A549 treated with Hydrocortisone at 1 μM for 4 hours (cell line): ENCODE measurements around the gene SAMD11. TPM values are rescaled to one million over a fixed set of nuclear protein-coding genes. Genes with fewer than 3 reads are reported as not detected.

Experiments
- total RNA-seq: library from RNA; stranded (reverse); fragments of 200-300 nt; extraction: Qiagen RNA extraction; gene quantifications from 5 replicates; pipeline ENCODE4 v1.2.3, GENCODE V29; 2022

Gene SAMD11, protein sequence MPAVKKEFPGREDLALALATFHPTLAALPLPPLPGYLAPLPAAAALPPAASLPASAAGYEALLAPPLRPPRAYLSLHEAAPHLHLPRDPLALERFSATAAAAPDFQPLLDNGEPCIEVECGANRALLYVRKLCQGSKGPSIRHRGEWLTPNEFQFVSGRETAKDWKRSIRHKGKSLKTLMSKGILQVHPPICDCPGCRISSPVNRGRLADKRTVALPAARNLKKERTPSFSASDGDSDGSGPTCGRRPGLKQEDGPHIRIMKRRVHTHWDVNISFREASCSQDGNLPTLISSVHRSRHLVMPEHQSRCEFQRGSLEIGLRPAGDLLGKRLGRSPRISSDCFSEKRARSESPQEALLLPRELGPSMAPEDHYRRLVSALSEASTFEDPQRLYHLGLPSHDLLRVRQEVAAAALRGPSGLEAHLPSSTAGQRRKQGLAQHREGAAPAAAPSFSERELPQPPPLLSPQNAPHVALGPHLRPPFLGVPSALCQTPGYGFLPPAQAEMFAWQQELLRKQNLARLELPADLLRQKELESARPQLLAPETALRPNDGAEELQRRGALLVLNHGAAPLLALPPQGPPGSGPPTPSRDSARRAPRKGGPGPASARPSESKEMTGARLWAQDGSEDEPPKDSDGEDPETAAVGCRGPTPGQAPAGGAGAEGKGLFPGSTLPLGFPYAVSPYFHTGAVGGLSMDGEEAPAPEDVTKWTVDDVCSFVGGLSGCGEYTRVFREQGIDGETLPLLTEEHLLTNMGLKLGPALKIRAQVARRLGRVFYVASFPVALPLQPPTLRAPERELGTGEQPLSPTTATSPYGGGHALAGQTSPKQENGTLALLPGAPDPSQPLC
- total RNA-seq, result 16.2 to 28.1 TPM (median 24.5 TPM) in 5 replicates

DNA sequence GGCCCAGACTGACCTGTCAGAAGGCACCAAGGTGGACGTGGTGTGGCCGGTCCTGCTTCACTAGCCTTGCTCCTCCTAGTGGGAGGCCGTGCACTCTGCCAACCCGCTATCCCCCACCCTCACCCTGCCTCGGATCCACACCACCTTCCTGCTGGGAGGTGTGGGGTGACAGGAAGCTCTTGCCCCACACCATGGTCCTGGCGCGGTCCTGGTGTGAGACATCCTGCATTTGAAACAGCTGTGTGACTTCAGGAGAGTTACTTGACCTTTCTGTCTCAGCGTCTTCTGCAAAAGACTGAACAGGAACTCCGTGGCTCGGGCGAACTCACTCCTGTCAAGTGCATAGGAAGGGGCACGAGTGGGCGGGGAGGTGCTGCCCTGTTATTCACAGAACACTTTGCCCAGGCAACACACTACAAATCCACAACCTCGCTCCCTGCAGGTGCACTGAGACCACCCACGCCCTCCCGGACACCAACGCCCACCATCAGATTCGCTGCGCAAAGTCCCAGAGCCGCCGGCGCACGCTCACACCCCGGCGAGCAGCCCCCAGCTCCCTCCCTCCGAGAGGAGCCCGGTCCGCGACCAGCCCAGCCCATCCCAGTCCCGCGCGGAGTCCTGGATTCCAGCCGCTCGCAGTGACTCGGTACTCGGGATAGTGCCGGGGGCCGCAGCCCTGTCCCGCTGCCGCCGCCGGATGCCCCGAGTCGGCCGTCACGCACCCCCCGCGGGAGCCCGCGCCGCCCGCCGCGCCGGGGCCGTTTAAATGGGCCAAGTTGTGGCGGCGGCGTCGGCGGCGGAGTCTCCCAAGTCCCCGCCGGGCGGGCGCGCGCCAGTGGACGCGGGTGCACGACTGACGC, at the start of gene SAMD11:
Gene SAMD11, plus strand, starts transcription at position 793 of the 860 bp plus-strand sequence. CDS start 509 bp downstream, outside the sequence.

DNA sequence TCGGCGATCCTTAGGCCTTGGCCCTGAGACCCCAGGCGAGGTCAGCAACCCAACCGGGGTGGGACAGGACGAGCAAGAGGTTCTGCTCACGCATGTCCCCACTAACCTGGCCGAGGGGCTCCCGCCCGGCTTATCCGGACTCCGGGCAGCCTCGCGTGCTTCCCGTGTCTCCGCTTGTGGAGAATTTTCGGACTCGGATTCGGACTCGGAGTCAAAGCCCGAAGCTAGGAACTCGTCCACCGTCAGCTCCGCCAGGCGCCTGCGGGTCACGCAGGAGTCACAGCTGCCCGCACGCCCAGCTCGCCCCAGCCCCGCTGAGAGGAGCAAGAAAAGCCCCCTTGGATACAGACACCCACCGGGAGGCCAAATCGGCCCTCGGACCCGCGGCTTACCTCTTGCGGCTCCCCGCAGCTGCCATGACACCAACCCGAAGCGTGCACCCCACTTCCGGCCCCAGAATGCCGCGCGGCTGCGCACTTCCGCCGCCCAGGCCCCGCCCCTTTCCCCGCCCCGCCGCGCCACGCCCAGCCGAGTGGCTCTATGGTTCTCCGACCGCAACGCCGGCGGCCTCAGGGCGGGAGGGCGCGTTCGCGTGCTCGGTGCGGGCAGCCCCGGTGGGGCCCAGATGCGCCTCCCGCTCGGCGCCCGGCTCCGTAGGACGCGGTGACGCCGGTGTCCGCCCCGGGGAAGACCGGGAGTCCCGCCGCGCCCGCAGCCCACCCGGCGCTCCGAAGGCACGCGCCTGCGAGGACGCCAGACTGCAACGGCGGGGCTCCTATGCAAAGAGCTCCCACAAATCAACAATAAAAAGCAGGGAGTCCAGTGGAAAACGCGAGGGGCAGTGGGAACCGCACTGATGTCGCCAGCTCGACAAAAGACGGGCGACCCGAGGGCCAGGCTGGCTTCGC, 35.4 kb downstream of the SAMD11 start, which contains the start of gene NOC2L:
Gene NOC2L, minus strand, starts transcription at position 434 of the 908 bp plus-strand sequence. Its CDS starts 16 bp downstream, at position 418.

DNA sequence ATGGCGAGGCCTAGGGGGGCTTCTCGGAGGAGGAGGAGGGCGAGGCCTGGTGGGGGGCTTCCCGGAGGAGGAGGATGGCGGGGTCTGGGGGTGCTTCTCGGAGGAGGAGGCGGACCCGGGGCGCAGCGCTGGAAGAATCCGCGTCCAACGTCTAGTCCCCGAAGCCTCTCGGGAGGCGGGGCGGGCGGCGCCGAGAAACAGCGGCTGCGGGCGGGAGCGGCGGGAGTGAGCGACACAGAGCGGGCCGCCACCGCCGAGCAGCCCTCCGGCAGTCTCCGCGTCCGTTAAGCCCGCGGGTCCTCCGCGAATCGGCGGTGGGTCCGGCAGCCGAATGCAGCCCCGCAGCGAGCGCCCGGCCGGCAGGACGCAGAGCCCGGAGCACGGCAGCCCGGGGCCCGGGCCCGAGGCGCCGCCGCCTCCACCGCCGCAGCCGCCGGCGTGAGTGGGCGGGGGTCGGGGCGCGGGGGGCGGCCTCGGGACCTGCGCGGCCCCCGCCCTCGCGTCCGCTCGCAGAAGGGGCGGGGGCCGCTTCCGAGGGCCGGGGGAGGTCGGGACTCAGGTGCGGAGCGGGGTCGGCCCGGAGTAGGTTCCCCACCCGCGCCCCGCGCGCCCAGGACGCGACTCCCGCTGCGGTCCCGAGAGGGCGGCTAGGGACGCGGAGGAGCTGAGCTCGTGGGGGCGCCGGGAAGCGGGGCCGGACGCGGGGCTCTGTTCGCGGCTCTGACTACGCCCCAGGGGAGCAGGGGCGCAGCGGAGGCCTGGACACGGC, 36.8 kb downstream of the SAMD11 start, which contains the start of gene KLHL17:
Gene KLHL17, plus strand, starts transcription at position 222 of the 769 bp plus-strand sequence. Its CDS starts 110 bp downstream, at position 332.

DNA sequence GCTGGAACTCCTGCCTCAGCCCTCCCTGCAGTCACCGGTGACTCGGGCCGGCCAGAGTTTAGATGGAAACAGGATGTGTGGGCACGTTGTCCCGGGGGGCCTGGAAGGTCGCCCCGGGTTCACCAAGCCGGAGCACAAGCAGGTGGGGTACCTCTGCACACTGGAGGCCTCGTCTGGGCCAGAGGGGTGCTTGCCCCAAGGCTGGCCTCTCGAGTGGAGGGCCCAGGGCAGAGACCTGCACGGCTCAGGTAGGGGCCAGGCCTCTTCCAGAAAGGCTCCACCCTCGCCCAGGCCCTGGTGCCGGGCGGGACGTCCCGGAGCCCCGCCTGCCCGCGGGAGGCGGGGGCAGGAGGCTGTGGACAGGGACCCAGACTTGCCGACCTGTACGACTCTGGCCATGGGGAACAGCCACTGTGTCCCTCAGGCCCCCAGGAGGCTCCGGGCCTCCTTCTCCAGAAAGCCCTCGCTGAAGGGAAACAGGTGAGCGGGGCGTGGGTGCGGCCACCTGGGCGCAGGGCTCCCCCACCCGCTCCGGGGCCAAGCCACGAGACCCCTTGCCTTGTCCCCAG, 42.5 kb downstream of the SAMD11 start, which contains the start of gene PLEKHN1:
Gene PLEKHN1, plus strand, starts transcription at position 348 of the 569 bp plus-strand sequence. Its CDS starts 50 bp downstream, at position 398.

DNA sequence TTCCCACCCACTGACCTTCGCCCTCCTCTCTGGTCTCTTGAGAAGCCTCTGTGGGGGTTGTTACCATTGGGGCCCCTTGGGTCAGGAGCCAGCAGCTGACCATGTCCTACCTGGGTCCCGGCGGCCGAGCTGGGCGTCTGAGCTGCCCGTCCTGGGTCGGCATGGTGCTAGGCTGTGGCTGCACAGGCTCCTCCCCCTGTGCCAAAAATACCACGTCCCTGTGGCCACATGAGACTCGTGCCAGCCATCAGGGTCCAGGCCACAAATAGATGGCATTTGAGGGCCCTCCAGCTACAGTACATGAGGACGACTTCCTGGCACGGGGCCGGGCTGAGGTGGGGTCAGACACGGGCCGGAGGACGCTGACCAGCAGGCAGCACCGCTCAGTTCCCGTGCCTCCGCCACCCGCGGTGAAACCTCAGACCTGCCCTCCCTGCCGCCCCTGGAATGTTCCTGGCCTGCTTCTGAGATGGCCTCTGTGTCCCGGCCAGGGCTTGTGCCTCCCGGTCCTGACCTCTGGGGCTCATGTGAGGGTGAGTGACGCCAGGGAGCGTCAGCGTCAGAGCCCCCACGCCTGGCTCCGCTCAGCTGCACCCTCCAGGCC, 58.3 kb downstream of the SAMD11 start, which contains the start of gene PERM1:
Gene PERM1, minus strand, starts transcription at position 139 of the 604 bp plus-strand sequence. CDS start 1,064 bp downstream, outside the sequence.

Other genes with a start within 250 kb of the SAMD11 start
- gene OR4F16, start 237.3 kb upstream of the SAMD11 start, total RNA-seq, result not detected in 5 replicates
- 74.7 to 85.5 TPM (median 78.1 TPM) in 5 replicates for gene NOC2L, start 35.3 kb downstream of the SAMD11 start, total RNA-seq
- gene KLHL17, start 36.7 kb downstream of the SAMD11 start, total RNA-seq, result 9.7 to 15.2 TPM (median 13.4 TPM) in 5 replicates
- 4.4 to 5.7 TPM (median 4.9 TPM) in 5 replicates for gene PLEKHN1, start 42.6 kb downstream of the SAMD11 start, total RNA-seq
- gene PERM1, start 58.2 kb downstream of the SAMD11 start, total RNA-seq, result 0.10 to 0.18 TPM (median 0.14 TPM) in 5 replicates
- gene HES4, start 76.2 kb downstream of the SAMD11 start, total RNA-seq, result 15.6 to 64.4 TPM (median 55.7 TPM) in 5 replicates
- 12.6 to 22.7 TPM (median 20.9 TPM) in 5 replicates for gene ISG15, start 89.6 kb downstream of the SAMD11 start, total RNA-seq
- gene AGRN, start 96.2 kb downstream of the SAMD11 start, total RNA-seq, result 89.0 to 113 TPM (median 105 TPM) in 5 replicates
- 0.14 to 0.47 TPM (median 0.30 TPM) in 5 replicates for gene RNF223, start 150.4 kb downstream of the SAMD11 start, total RNA-seq
- 9.2 to 14.7 TPM (median 13.6 TPM) in 5 replicates for gene C1orf159, start 192.2 kb downstream of the SAMD11 start, total RNA-seq
- gene TTLL10, start 250.0 kb downstream of the SAMD11 start, total RNA-seq, result not detected in 5 replicates